ENCODE data around the gene MYD88.

MYD88 gene

GRCh38 chr3:38168151-38169026 lies 29.9 kb downstream of the MYD88 start:
- no peak for DNase-seq

- DNase-seq: no peak
These were observed 30.5 kb downstream of the MYD88 start for GRCh38 chr3:38169027-38169317.

GRCh38 chr3:38170722-38171121 lies 32.3 kb downstream of the MYD88 start:
- no peak for DNase-seq

DNA sequence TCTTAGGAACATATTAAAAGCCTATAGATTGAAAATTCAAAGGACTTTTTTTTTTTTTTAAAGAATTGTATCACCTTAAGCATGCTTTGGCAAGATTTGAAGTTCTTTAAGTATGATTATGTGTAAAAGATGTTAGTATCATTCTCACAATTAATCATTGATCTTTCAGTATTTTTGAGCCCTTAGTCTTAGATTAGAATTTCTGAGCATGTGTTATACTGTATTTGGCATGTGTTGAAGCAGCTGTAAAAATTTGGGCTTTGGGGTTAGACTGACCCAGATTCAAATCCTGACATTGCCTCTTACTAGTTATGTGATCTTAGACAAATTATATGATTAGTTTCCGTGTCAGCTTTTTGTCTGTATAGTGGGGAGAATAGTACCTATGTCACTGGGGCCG lies 33.2 kb downstream of the MYD88 start:
- no peak for DNase-seq

- no peak for DNase-seq
These were observed 35.5 kb downstream of the MYD88 start for GRCh38 chr3:38173834-38174418.

- DNase-seq: no peak
These were observed 38.7 kb downstream of the MYD88 start for GRCh38 chr3:38177181-38177580.

- DNase-seq: no peak
These were observed 48.3 kb downstream of the MYD88 start for GRCh38 chr3:38186781-38187180.

DNA sequence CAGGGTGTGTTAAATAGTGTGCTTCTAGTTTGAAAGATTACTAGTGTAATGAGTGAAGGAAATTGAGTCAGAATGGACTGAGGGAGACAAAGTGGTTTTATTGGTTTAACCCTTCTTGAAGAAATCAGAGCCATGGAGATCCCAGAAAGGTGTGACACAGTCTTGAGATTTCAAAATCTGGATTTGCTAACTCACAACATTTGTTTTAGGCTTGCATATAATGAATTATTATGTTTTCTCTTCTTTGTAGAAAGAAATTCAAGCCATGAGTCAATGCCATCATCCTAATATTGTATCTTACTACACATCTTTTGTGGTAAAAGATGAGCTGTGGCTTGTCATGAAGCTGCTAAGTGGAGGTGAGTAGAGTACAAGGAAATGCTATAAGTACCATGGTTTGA lies 52.0 kb downstream of the MYD88 start:
- no peak for DNase-seq
